Measurements from ENCODE around the gene SPATC1L.

SPATC1L gene

GRCh38 chr21:46118316-46119143 is 65.7 kb downstream of the SPATC1L start:
- DNase-seq, result no peak

GRCh38 chr21:46117586-46118315 is 66.5 kb downstream of the SPATC1L start:
- no peak for DNase-seq

GRCh38 chr21:46116776-46117585 is 67.3 kb downstream of the SPATC1L start:
- DNase-seq, result no peak

- no peak for DNase-seq
These were observed 68.0 kb downstream of the SPATC1L start for GRCh38 chr21:46116189-46116775.

- DNase-seq, result no peak
These were observed 68.6 kb downstream of the SPATC1L start for GRCh38 chr21:46115441-46116188.

GRCh38 chr21:46114963-46115362 is 69.3 kb downstream of the SPATC1L start:
- no peak for DNase-seq

- no peak for DNase-seq
These were observed 70.6 kb downstream of the SPATC1L start for GRCh38 chr21:46113497-46114176.

GRCh38 chr21:46112725-46113215 is 71.5 kb downstream of the SPATC1L start:
- DNase-seq, result no peak

GRCh38 chr21:46111857-46112724 is 72.2 kb downstream of the SPATC1L start:
- DNase-seq, result no peak

GRCh38 chr21:46111193-46111571 is 73.1 kb downstream of the SPATC1L start:
- DNase-seq, result no peak

All from NCI-H1092 (cell line).